CD4-positive, alpha-beta T cell (primary cell): ENCODE results near the gene NTRK1. TPM values are rescaled to one million over a fixed set of nuclear protein-coding genes. Genes with fewer than 3 reads are reported as not detected.
A peak's percentile ranks its signal among the peaks of the same experiment; 100 is the strongest.

ENCODE experiments used
- ATAC-seq: fragments of 200-7000 bp; cut with Tn5 transposase; one replicate; pipeline ENCODE4 v1.10.0; 2022; ENCODE audit warnings: mild to moderate bottlenecking; ENCODE audit not compliant: poor library complexity
- CTCF ChIA-PET: fragments of 350-600 bp; sonication (Branson Sonifier 250); formaldehyde crosslinking; loops from one replicate; lab custom pipeline; 2021; ENCODE audit warnings: antibody characterized with exemption, inconsistent platforms; lab: Charles Lee
- POLR2A ChIA-PET: fragments of 350-600 bp; sonication (Branson Sonifier 250); formaldehyde crosslinking; loops from one replicate; lab custom pipeline; 2021; ENCODE audit warnings: antibody characterized with exemption, inconsistent platforms; lab: Charles Lee
- DNase-seq, 14 experiments: peaks; one replicate each; pipeline ENCODE4 v3.0.0-alpha.2; 2013 to 2020; ENCODE audit warnings: mixed read lengths in 2 of 14
- H3K27ac ChIP-seq, 2 donors: one replicate each; pipeline versions ENCODE4 v1.5.1 to v1.7.0; 2013; ENCODE audit warnings: low read length in 2 of 2, low read depth in 1 of 2, mild to moderate bottlenecking in 1 of 2
- H3K27me3 ChIP-seq, 2 experiments: 1 replicate in 1 of 2; 2 replicates in 1 of 2; pipeline versions ENCODE4 v1.6.1 to v1.7.0; 2013; ENCODE audit warnings: low read length in 2 of 2, control low read depth in 1 of 2, mild to moderate bottlenecking in 1 of 2, moderate library complexity in 1 of 2; ENCODE audit not compliant: insufficient read depth in 2 of 2, control insufficient read depth in 1 of 2
- H3K36me3 ChIP-seq: one replicate; pipeline ENCODE4 v1.6.1; 2013; ENCODE audit warnings: low read length, control low read depth; ENCODE audit not compliant: insufficient read depth
- H3K4me1 ChIP-seq: one replicate; pipeline ENCODE4 v1.6.1; 2013; ENCODE audit warnings: low read length, control low read depth; ENCODE audit not compliant: insufficient read depth
- H3K4me3 ChIP-seq: one replicate; pipeline ENCODE4 v1.5.1; 2013; ENCODE audit warnings: mild to moderate bottlenecking, low read length, moderate library complexity
- H3K9me3 ChIP-seq, 2 experiments: 1 replicate in 1 of 2; 2 replicates in 1 of 2; pipeline versions ENCODE4 v1.6.1 to v1.7.0; 2013; ENCODE audit warnings: low read length in 2 of 2, mild to moderate bottlenecking in 2 of 2, control low read depth in 1 of 2, moderate library complexity in 1 of 2; ENCODE audit not compliant: control insufficient read depth in 1 of 2, insufficient read depth in 1 of 2
- H3K27ac Mint-ChIP-seq: one replicate; pipeline ENCODE4 v1.8.0; 2020; ENCODE audit warnings: mixed read lengths
- H3K27me3 Mint-ChIP-seq: one replicate; pipeline ENCODE4 v1.8.0; 2021; ENCODE audit warnings: mixed read lengths
- H3K36me3 Mint-ChIP-seq: one replicate; pipeline ENCODE4 v1.8.0; 2021; ENCODE audit warnings: low read depth, mixed read lengths
- H3K4me1 Mint-ChIP-seq: one replicate; pipeline ENCODE4 v1.8.0; 2021; ENCODE audit warnings: low read depth, mixed read lengths
- H3K4me3 Mint-ChIP-seq: one replicate; pipeline ENCODE4 v1.8.0; 2020; ENCODE audit warnings: mild to moderate bottlenecking, mixed read lengths
- H3K9me3 Mint-ChIP-seq: one replicate; pipeline ENCODE4 v1.8.0; 2020; ENCODE audit warnings: mixed read lengths
- CTCF ChIP-seq: fragments of 200-600 bp; IDR thresholded peaks from one replicate; pipeline ENCODE4 v1.8.0; 2022; ENCODE audit warnings: antibody characterized with exemption, mild to moderate bottlenecking
- intact Hi-C, 2 experiments: fragments of 100-400 bp; cut with DNase I in 1 of 2; cut with micrococcal nuclease in 1 of 2; formaldehyde crosslinking; loops; one replicate each; pipeline versions ENCODE4 v1.15.1 to v1.9.0; 2023 to 2025; cut with DNase I, micrococcal nuclease
- total RNA-seq, 174 experiments: library from RNA in 2 of 174; stranded (reverse) in 2 of 174; gene quantifications; one replicate each; pipeline ENCODE4 v1.2.3 and lab custom pipeline; 2021 to 2026

Gene NTRK1
- total RNA-seq, 2 experiments from 2014 or later: 0.42 to 0.52 TPM

- Mint-ChIP-seq H3K9me3 (no peaks in the 10 kb centered on the region), H3K27me3 (peaks cover 25% of the 10 kb centered on the region), H3K36me3 (no peaks in the 10 kb centered on the region), H3K4me3 (no peak overlapping the region), H3K27ac (no peak overlapping the region), H3K4me1 (no peaks in the 10 kb centered on the region)
- intact Hi-C loops: loop anchor here (2.0 to 5.0 kb wide), 3 partner anchors 53 to 168 kb away; no protein-coding TSS in a partner anchor
- ATAC-seq (no peak), DNase-seq (no peak)
- Histone ChIP-seq H3K27me3 (peaks cover 0 to 5% of the 10 kb centered on the region in 2 experiments), H3K9me3 (peaks cover 0 to 18% of the 10 kb centered on the region in 2 experiments), H3K27ac (no peak overlapping the region), H3K36me3 (no peaks in the 10 kb centered on the region), H3K4me3 (no peak overlapping the region), H3K4me1 (no peaks in the 10 kb centered on the region)
- POLR2A ChIA-PET: no interaction called here
- CTCF ChIA-PET: interaction anchor here (2.1 kb wide), 1 partner anchor 10 kb away, joined by 6 read pairs; no protein-coding TSS in a partner anchor
- no peak for TF ChIP-seq CTCF
Observed at GRCh38 chr1:156909671-156910070, 49.0 kb downstream of the NTRK1 start.

DNA sequence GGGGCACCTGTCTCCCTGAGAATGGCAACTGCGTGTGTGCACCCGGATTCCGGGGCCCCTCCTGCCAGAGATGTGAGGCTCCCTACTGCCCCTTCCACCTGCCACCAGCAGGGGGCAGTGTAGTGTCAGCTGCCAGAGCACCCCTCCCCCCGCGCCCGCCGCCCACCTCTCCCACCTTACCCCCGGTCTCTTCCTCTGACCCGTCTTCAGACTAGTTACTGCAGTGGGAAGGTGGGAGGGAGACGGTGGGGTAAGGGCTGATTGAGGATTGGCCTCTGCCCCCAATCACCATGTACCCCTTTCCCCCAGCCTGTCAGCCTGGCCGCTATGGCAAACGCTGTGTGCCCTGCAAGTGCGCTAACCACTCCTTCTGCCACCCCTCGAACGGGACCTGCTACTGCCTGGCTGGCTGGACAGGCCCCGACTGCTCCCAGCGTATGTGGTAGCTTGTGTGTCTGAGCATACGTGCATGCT is 49.7 kb downstream of the NTRK1 start:
- H3K9me3 ChIP-seq: peaks cover 0 to 18% of the 10 kb centered on the region in 2 experiments
- no peaks in the 10 kb centered on the region for H3K4me1 Mint-ChIP-seq
- POLR2A ChIA-PET: interaction anchor here (0.7 kb wide), 1 partner anchor 107 kb away, joined by 3 read pairs; no protein-coding TSS in a partner anchor
- H3K4me3 Mint-ChIP-seq: no peak overlapping the region
- intact Hi-C loops: loop anchor here (2.0 to 5.0 kb wide), 3 partner anchors 52 to 167 kb away; no protein-coding TSS in a partner anchor
- H3K4me3 ChIP-seq: no peak overlapping the region
- CTCF ChIA-PET: interaction anchor here (0.7 to 2.1 kb wide), 2 partner anchors 11 to 17 kb away, joined by 5 to 6 read pairs; no protein-coding TSS in a partner anchor
- H3K27ac ChIP-seq: no peak overlapping the region
- no peaks in the 10 kb centered on the region for H3K4me1 ChIP-seq
- no peak overlapping the region for H3K27ac Mint-ChIP-seq
- no peaks in the 10 kb centered on the region for H3K9me3 Mint-ChIP-seq
- no peaks in the 10 kb centered on the region for H3K36me3 ChIP-seq
- peaks cover 32% of the 10 kb centered on the region for H3K27me3 Mint-ChIP-seq
- H3K27me3 ChIP-seq: peaks cover 0 to 7% of the 10 kb centered on the region in 2 experiments
- ATAC-seq: peak; percentile 70
- DNase-seq: peak; percentile 17 to 79 (median 48)
- TF ChIP-seq CTCF: peak; percentile 83
- no peaks in the 10 kb centered on the region for H3K36me3 Mint-ChIP-seq

DNA sequence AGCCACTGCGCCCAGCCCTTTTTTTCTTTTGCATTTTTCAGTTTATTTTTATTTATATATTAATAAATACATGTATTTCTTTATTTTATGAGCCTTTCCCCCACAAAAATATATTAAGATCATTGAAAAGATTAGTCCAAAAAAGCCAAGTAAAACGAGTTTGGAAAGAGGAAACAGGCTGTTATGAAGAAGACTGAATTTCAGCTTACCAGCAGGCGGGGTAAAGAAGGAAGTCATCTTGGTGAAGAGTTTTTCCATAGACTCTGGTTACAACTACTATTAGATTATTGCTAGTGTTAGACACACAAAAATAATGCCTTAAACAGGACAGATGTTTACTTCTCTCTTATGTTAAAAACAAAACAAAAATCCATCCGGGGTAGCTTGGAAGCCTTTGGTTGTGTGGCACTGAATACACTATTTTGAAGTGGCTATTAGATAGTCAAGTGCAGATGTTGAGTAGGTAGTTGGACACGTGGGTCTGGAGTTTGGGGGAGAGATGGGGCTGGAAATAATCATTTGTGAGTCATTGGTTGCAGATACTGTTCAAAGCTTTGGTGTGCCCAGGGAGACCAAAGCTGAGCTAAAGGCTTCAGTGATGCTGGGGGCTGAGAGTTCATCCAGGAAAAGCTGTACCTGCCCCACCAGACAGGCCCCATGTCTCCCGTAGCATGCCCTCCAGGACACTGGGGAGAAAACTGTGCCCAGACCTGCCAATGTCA is 51.1 kb downstream of the NTRK1 start:
- no peak for ATAC-seq

More for the DNA sequence above, 51.1 kb downstream of the NTRK1 start:
- no peaks in the 10 kb centered on the region for H3K36me3 Mint-ChIP-seq
- Histone ChIP-seq H3K27ac (no peak overlapping the region), H3K9me3 (peaks cover 0 to 10% of the 10 kb centered on the region in 2 experiments), H3K4me3 (no peak overlapping the region), H3K36me3 (no peaks in the 10 kb centered on the region), H3K27me3 (peaks cover 3 to 6% of the 10 kb centered on the region in 2 experiments), H3K4me1 (no peaks in the 10 kb centered on the region)
- intact Hi-C loops: loop anchor here (2.0 to 5.0 kb wide), 3 partner anchors 51 to 166 kb away; no protein-coding TSS in a partner anchor
- H3K27me3 Mint-ChIP-seq: peaks cover 45% of the 10 kb centered on the region
- no peaks in the 10 kb centered on the region for H3K4me1 Mint-ChIP-seq
- H3K9me3 Mint-ChIP-seq: no peaks in the 10 kb centered on the region
- TF ChIP-seq CTCF: no peak
- ChIA-PET POLR2A (no interaction called here), CTCF (interaction anchor here (0.7 kb wide), 1 partner anchor 163 kb away, joined by 3 read pairs; no protein-coding TSS in a partner anchor)
- no peak for DNase-seq
- H3K4me3 Mint-ChIP-seq: no peak overlapping the region
- no peak overlapping the region for H3K27ac Mint-ChIP-seq
